HEK293T (cell line): ENCODE results near the gene KRTAP12-1.

ENCODE experiments used
- ARNT ChIP-seq: fragments of 450-650 bp; IDR thresholded peaks from 2 replicates; pipeline ENCODE4 v1.6.1; 2017; ENCODE audit warnings: mild to moderate bottlenecking
- BHLHE40 ChIP-seq: fragments of 450-650 bp; IDR thresholded peaks from 2 replicates; pipeline ENCODE4 v1.6.1; 2016; ENCODE audit warnings: mild to moderate bottlenecking, moderate library complexity, borderline replicate concordance
- CTBP1 ChIP-seq: fragments of 450-650 bp; IDR thresholded peaks from 2 replicates; pipeline ENCODE4 v1.6.1; 2016; ENCODE audit warnings: borderline replicate concordance
- ELF4 ChIP-seq: fragments of 450-650 bp; IDR thresholded peaks from 2 replicates; pipeline ENCODE4 v1.6.1; 2017; ENCODE audit warnings: antibody characterized with exemption
- FOXK2 ChIP-seq: fragments of 450-650 bp; IDR thresholded peaks from 2 replicates; pipeline ENCODE4 v1.6.1; 2016; ENCODE audit warnings: mild to moderate bottlenecking
- FOXM1 ChIP-seq: fragments of 450-650 bp; IDR thresholded peaks from 2 replicates; pipeline ENCODE4 v1.6.1; 2017; ENCODE audit warnings: mild to moderate bottlenecking, borderline replicate concordance
- LEF1 ChIP-seq: fragments of 450-650 bp; IDR thresholded peaks from 2 replicates; pipeline ENCODE4 v1.6.1; 2017; ENCODE audit warnings: mild to moderate bottlenecking, borderline replicate concordance
- NFRKB ChIP-seq: fragments of 450-650 bp; IDR thresholded peaks from 2 replicates; pipeline ENCODE4 v1.6.1; 2016; ENCODE audit warnings: mild to moderate bottlenecking, moderate library complexity
- SP1 ChIP-seq: fragments of 450-650 bp; IDR thresholded peaks from 2 replicates; pipeline ENCODE4 v1.6.1; 2017
- SUZ12 ChIP-seq: fragments of 450-650 bp; IDR thresholded peaks from 2 replicates; pipeline ENCODE4 v1.6.1; 2016; ENCODE audit warnings: mild to moderate bottlenecking
- TARDBP ChIP-seq: fragments of 450-650 bp; IDR thresholded peaks from 2 replicates; pipeline ENCODE4 v1.6.1; 2016
- ZNF384 ChIP-seq: fragments of 450-650 bp; IDR thresholded peaks from 2 replicates; pipeline ENCODE4 v1.6.1; 2016
- TF ChIP-seq, protein P1 (sequence below): fragments of 450-650 bp; IDR thresholded peaks from 2 replicates; pipeline ENCODE4 v1.6.1; 2016

DNA sequence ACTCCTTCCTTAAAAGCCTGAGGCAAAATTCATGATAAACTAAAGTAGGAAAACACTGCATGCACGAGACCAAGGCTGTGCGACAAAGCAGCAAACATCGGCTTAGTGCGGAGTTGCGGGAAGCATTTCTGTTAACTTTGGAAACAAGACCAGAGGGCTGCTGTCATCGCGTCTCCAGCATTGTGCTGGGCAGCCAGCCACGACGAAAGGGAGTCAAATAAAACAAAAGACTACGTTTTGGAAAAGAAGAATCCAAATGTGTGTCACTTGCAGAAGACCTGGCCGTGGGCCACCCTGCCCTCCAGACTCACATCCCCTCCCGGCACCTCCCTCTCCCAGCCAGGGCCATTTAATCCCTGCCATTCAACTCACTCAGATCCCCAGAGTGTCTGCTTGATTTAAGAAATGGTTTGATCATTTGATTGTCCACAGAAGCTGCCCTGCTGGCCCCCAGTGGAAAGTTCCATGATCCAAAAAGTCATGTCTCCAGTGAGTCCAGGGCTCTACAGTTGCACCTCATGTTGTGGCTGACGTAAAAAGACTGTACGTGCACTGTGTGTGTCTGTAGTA lies 38.1 kb downstream of the KRTAP12-1 start:
- TF ChIP-seq LEF1 (no peak), NFRKB (no peak), ZNF384 (no peak), ELF4 (no peak), TARDBP (no peak), BHLHE40 (no peak), FOXM1 (no peak), CTBP1 (no peak), SP1 (no peak), ARNT (no peak), SUZ12 (no peak), FOXK2 (no peak)
- TF ChIP-seq, protein P1, sequence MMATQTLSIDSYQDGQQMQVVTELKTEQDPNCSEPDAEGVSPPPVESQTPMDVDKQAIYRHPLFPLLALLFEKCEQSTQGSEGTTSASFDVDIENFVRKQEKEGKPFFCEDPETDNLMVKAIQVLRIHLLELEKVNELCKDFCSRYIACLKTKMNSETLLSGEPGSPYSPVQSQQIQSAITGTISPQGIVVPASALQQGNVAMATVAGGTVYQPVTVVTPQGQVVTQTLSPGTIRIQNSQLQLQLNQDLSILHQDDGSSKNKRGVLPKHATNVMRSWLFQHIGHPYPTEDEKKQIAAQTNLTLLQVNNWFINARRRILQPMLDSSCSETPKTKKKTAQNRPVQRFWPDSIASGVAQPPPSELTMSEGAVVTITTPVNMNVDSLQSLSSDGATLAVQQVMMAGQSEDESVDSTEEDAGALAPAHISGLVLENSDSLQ, result no peak
